SJCRH30 (cell line): Measurements from ENCODE around the gene FHDC1. TPM values are rescaled to one million over a fixed set of nuclear protein-coding genes. Genes with fewer than 3 reads are reported as not detected.
"Not testable (repeated sequence)": the region's sequence is repeated elsewhere in the genome, so short reads cannot be mapped to it uniquely, and the experiment has no call there.

ENCODE experiments used
- DNase-seq, 2 experiments: peaks; one replicate each; pipeline ENCODE4 v3.0.0-alpha.2; 2015 to 2020
- H3K27ac ChIP-seq: fragments of 250-450 bp; sonication (Bioruptor Pico); 2 replicates; pipeline ENCODE4 v1.5.1; 2020; ENCODE audit warnings: mild to moderate bottlenecking, moderate library complexity
- H3K27me3 ChIP-seq: fragments of 250-450 bp; sonication (Bioruptor Pico); 2 replicates; pipeline ENCODE4 v1.5.1; 2020; ENCODE audit warnings: mild to moderate bottlenecking, moderate library complexity
- H3K36me3 ChIP-seq: fragments of 250-450 bp; sonication (Bioruptor Pico); 2 replicates; pipeline ENCODE4 v1.5.1; 2020; ENCODE audit warnings: mild to moderate bottlenecking, moderate library complexity
- H3K4me1 ChIP-seq: fragments of 250-450 bp; sonication (Bioruptor Pico); 2 replicates; pipeline ENCODE4 v1.5.1; 2020; ENCODE audit warnings: mild to moderate bottlenecking, moderate library complexity
- H3K4me3 ChIP-seq: fragments of 250-450 bp; sonication (Bioruptor Pico); 2 replicates; pipeline ENCODE4 v1.5.1; 2020; ENCODE audit warnings: mild to moderate bottlenecking, moderate library complexity
- H3K9me3 ChIP-seq: fragments of 250-450 bp; sonication (Bioruptor Pico); replicated peaks from 2 replicates; pipeline ENCODE4 v1.5.1; 2020; ENCODE audit warnings: mild to moderate bottlenecking, moderate library complexity
- total RNA-seq: library from RNA; depleted of rRNA; stranded (reverse); fragments of >200 nt; shearing (Covaris generic); gene quantifications from 2 replicates; pipeline ENCODE4 v1.2.3, GENCODE V29; 2014; rRNA removed

Gene FHDC1, protein sequence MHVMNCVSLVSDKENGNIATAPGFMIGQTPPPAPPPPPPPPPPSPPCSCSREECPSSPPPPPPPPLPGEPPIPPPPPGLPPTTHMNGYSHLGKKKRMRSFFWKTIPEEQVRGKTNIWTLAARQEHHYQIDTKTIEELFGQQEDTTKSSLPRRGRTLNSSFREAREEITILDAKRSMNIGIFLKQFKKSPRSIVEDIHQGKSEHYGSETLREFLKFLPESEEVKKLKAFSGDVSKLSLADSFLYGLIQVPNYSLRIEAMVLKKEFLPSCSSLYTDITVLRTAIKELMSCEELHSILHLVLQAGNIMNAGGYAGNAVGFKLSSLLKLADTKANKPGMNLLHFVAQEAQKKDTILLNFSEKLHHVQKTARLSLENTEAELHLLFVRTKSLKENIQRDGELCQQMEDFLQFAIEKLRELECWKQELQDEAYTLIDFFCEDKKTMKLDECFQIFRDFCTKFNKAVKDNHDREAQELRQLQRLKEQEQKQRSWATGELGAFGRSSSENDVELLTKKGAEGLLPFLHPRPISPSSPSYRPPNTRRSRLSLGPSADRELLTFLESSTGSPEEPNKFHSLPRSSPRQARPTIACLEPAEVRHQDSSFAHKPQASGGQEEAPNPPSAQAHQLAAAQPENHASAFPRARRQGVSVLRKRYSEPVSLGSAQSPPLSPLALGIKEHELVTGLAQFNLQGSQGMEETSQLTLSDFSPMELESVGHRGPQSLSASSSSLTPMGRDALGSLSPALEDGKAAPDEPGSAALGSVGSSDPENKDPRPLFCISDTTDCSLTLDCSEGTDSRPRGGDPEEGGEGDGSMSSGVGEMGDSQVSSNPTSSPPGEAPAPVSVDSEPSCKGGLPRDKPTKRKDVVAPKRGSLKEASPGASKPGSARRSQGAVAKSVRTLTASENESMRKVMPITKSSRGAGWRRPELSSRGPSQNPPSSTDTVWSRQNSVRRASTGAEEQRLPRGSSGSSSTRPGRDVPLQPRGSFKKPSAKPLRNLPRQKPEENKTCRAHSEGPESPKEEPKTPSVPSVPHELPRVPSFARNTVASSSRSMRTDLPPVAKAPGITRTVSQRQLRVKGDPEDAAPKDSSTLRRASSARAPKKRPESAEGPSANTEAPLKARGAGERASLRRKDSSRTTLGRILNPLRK
- 1.9 and 2.0 TPM in 2 replicates for total RNA-seq

DNA sequence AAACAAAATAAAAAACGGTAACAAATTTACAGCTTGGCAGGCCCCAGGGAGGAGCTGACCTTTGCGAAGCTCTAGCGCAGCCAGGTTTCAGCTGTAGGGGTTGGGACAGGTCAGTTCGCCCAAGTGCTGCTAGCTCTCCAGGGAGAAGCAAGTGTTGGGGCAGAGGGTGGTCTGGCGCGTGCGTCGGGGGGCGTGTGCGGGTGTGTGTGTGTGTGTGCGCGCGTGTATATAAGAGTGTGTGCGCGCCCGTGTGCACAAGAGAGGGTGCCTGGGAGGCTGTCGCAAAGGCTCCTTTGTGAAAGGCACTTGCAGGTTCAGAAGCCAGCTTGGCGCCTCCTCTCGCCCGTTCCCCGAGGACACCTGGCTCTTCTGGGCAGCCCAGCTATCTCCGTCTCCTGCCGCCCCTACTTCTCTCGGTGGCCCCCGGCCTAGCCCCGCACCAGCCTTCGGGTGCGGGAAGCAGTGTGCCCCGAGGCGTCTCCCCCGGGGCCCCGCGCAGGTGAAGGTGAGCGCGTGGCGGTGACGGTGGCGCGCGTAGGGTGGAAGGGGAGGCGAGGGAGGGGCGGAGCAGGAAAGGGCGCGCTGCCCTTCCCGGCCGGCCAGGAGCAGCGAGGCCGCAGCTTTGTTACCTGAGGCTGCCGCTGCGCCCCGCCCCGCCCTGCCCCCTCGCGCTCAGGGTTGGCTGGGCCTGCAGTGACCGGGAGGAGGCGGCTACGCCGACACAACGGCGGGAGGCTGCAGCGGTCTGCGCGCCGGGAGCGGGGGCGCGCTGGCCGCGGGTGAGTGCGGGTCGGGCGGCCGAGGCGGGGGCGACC, at the start of gene FHDC1:
FHDC1 (plus strand) TSS at position 693 of the 815 bp plus-strand sequence. CDS start 6,735 bp downstream, outside the sequence.
- no peaks in the 10 kb centered on the region for H3K27me3 ChIP-seq
- peak; percentile 46 to 54 for DNase-seq

DNA sequence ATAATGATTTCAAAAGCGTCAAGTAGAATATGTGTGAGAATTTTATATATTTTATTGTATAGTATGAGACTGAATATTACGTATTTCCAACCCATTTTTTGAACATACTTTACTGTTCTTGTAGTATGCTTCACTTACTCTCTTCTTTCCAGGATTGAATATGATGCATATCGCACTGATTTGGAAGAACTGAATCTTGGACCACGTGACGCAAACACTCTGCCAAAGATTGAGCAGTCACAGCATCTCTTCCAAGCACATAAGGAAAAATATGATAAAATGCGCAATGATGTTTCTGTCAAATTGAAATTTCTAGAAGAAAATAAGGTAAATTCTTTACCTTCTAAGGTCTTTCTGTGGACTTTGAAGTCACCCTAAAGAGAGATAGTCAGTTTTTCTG, 48.1 kb upstream of the FHDC1 start:
- no peak overlapping the region for H3K27ac ChIP-seq
- no peaks in the 10 kb centered on the region for H3K27me3 ChIP-seq
- H3K4me1 ChIP-seq = peaks cover 32% of the 10 kb centered on the region
- H3K36me3 ChIP-seq = peaks cover 11% of the 10 kb centered on the region
- H3K4me3 ChIP-seq = no peak overlapping the region
- H3K9me3 ChIP-seq = no peaks in the 10 kb centered on the region
- DNase-seq = no peak

More for the DNA sequence above, at the start of gene FHDC1:
- no peaks in the 10 kb centered on the region for H3K9me3 ChIP-seq
- H3K4me3 ChIP-seq = peak within 1 kb of the TSS; percentile 71
- H3K27ac ChIP-seq = no peak within 1 kb of the TSS; the same call in 1 of the 2 replicates
- no peaks in the 10 kb centered on the region for H3K36me3 ChIP-seq
- H3K4me1 ChIP-seq = no peaks in the 10 kb centered on the region

DNA sequence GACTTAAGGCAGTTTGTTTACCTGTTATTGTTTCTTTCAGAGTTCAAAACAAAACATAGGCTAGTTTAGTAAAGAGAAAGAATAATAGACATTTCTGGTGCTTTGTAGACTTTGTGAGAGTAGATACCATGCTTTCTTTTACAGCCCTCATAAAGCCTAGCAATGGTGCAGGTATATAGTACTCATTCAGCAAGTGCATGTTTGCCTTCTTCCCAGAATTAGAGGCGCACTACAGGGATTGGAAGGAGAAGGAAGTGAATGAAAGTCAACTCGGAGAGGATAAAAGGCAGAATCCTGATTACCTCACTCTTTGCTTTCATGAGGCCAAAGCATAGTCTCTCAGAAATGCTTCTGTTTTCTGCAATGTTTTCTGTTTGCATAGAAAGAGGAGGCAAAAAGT, 43.1 kb upstream of the FHDC1 start:
- H3K27ac ChIP-seq = no peak overlapping the region
- H3K9me3 ChIP-seq = no peaks in the 10 kb centered on the region
- H3K4me1 ChIP-seq = no peaks in the 10 kb centered on the region
- H3K36me3 ChIP-seq = peaks cover 5% of the 10 kb centered on the region; the same call in 1 of the 2 replicates
- H3K4me3 ChIP-seq = no peak overlapping the region
- DNase-seq = no peak
- H3K27me3 ChIP-seq = no peaks in the 10 kb centered on the region

DNA sequence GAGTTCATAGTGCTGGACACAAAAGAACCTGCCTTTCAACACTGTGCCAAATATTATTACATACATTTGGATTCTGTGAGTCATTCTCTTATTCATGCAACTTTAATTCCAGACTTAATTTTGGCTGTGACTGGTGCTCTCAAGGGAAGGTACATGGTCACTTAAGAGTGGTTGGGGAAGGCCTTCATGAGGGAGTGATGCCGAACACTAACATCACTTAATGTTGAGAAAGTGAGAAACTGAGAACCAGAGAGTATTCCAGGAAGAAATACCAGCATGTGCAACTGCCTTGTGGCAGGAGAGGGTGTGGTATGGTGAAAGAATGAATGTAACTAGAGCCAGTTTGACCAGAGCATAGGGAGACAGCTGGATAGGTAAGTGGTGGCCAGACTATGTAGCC, 41.5 kb upstream of the FHDC1 start:
- DNase-seq = no peak
- H3K4me1 ChIP-seq = no peaks in the 10 kb centered on the region
- no peaks in the 10 kb centered on the region for H3K27me3 ChIP-seq
- no peak overlapping the region for H3K4me3 ChIP-seq
- no peaks in the 10 kb centered on the region for H3K36me3 ChIP-seq
- no peak overlapping the region for H3K27ac ChIP-seq
- no peaks in the 10 kb centered on the region for H3K9me3 ChIP-seq

DNA sequence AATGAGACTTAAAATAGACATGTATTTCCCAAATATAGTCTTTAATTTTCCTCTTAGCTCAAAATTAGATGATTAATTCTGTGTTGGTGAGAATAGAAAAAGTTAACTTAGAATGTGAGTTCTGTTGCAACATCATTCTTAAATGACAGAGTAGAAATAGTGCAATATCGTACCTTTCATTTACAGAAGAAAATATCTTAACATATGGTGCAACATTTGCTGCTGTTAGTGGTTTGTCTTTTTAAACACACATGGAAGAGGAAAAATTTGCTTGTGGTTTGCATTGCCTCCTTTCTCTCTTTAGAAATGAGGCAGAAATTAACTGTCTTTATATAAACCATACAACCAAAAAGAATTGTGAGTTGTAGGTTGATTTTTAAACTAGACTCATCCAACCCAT, 39.3 kb upstream of the FHDC1 start:
- H3K4me1 ChIP-seq = peaks cover 9% of the 10 kb centered on the region
- DNase-seq = no peak
- no peak overlapping the region for H3K4me3 ChIP-seq
- no peak overlapping the region for H3K27ac ChIP-seq
- H3K36me3 ChIP-seq = no peaks in the 10 kb centered on the region
- no peaks in the 10 kb centered on the region for H3K27me3 ChIP-seq
- H3K9me3 ChIP-seq = no peaks in the 10 kb centered on the region

DNA sequence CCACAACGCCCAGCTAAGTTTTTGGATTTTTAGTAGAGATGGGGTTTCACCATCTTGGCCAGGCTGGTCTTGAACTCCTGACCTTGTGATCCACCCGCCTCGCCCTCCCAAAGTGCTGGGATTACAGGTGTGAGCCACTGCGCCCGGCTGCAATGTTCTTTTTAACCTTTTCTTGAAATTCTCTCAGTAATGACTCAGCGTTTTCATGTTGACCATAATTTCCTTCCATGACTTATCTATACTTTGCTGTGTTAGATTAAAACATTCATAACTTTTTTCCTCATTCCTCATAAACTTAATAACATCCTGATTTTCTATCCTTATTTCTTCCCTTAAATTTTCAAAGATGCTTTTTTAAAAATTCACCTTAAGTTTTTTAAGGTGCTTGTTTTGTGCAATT, 38.0 kb upstream of the FHDC1 start:
- not testable (repeated sequence) for DNase-seq, H3K36me3 ChIP-seq, H3K4me3 ChIP-seq, H3K27ac ChIP-seq, H3K4me1 ChIP-seq, H3K9me3 ChIP-seq, H3K27me3 ChIP-seq

DNA sequence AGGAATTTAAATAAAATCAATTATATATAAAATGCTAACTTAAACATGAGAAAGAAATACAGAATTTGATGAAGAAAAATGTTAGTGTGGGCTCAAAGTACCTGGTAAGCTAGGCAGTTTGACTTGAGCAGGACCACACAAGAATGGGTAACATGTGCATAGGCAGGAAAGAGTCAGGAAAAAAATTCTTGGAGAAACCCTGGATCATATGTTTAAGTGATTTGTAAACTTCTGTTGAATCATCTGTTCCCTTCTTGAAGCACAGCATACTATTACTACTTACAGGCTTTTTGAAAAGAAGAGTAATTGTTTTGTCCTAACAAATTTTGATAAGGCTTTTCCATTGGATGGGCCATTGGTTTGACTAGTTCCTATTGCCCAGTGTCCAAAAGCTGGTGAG, 37.5 kb upstream of the FHDC1 start:
- H3K27ac ChIP-seq = no peak overlapping the region
- no peaks in the 10 kb centered on the region for H3K27me3 ChIP-seq

DNA sequence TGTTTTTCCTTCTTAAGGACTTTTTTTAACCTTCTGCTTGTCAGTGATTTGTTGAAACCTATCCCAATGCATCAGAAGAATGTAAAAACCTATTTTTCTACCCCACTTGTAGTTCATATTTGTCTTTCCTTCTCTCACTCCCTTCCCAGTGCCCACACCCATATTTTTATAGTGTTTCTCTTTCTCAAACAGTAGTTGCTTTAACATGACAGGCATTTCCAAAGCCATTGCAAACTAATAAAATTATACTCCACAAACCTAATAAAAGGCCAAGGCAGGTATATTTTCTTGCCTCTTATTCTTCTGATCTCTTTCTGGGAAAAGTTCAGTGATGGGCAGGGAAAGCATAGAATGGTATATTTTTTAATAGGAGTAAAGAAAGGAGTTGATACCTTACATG, 35.7 kb upstream of the FHDC1 start:
- Histone ChIP-seq H3K4me3 (no peak overlapping the region), H3K9me3 (no peaks in the 10 kb centered on the region), H3K4me1 (peaks cover 9% of the 10 kb centered on the region), H3K36me3 (no peaks in the 10 kb centered on the region), H3K27me3 (no peaks in the 10 kb centered on the region), H3K27ac (no peak overlapping the region)
- no peak for DNase-seq

More for the DNA sequence above, 37.5 kb upstream of the FHDC1 start:
- no peak overlapping the region for H3K4me3 ChIP-seq
- H3K9me3 ChIP-seq = no peaks in the 10 kb centered on the region
- H3K4me1 ChIP-seq = peaks cover 9% of the 10 kb centered on the region
- DNase-seq = no peak
- H3K36me3 ChIP-seq = no peaks in the 10 kb centered on the region

DNA sequence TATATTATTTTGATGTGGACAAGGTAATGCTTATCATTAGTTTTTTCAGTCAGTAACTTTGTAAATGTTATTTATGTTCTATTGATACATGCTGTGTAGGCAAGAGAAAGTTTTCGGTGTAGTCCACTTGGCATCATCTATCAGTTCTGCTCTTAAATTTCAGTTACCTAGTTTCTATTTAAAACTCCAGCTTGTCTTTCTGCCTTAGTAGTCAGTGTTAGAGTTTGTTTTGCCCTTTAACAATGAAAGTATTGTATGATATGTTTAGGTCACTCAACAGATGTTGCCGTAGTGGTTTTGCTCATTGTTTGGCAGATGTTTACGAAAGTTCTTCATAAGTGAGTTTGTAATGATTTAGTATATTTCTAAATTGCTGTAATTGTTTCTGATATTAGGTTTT, 34.9 kb upstream of the FHDC1 start:
- peak in 1 of 2 experiments; percentile 60 for DNase-seq
- H3K4me3 ChIP-seq = no peak overlapping the region
- no peaks in the 10 kb centered on the region for H3K36me3 ChIP-seq
- H3K9me3 ChIP-seq = no peaks in the 10 kb centered on the region
- peak overlapping the region; percentile 21 for H3K27ac ChIP-seq
- peaks cover 9% of the 10 kb centered on the region for H3K4me1 ChIP-seq
- H3K27me3 ChIP-seq = no peaks in the 10 kb centered on the region

DNA sequence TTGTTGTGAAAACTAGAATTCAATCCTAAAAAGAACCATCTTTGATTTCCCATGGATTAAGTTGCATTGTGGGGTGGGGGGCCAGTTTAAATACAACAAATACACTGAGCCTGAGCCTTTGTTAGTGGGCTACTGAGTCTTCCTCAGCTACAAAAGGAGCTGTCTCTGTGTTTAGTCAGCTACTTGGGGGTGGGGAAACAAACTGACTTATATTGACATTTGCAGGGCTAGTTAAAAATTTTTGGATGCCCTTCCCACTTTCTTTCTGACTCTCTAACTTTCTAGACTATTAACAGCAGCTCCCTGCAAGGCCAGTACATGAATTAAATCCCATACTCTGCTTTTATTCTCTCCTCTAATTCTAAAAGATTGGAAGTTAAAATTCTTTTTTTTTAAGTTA, 32.5 kb upstream of the FHDC1 start:
- Histone ChIP-seq H3K36me3 (no peaks in the 10 kb centered on the region), H3K27ac (no peak overlapping the region), H3K4me3 (no peak overlapping the region), H3K9me3 (no peaks in the 10 kb centered on the region), H3K27me3 (no peaks in the 10 kb centered on the region), H3K4me1 (peaks cover 9% of the 10 kb centered on the region)
- no peak for DNase-seq

DNA sequence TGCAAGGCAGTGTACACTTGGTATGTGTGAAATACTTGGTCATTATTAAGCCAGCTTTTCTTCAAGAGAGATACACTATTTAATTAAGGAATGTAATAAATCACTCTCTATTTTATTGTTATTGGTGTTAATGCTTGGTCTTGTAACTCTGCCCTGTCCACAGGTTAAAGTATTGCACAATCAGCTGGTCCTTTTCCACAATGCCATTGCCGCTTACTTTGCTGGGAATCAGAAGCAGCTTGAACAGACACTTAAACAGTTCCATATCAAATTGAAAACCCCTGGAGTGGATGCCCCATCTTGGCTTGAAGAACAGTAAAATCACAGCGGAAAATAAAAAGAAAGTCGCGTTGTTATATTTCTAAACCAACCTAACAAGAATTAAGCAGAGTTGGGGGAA, 26.2 kb upstream of the FHDC1 start:
- no peak for DNase-seq
- Histone ChIP-seq H3K36me3 (peaks cover 3% of the 10 kb centered on the region; the same call in 1 of the 2 replicates), H3K4me1 (no peaks in the 10 kb centered on the region), H3K9me3 (no peaks in the 10 kb centered on the region), H3K27me3 (no peaks in the 10 kb centered on the region), H3K27ac (no peak overlapping the region), H3K4me3 (no peak overlapping the region)

DNA sequence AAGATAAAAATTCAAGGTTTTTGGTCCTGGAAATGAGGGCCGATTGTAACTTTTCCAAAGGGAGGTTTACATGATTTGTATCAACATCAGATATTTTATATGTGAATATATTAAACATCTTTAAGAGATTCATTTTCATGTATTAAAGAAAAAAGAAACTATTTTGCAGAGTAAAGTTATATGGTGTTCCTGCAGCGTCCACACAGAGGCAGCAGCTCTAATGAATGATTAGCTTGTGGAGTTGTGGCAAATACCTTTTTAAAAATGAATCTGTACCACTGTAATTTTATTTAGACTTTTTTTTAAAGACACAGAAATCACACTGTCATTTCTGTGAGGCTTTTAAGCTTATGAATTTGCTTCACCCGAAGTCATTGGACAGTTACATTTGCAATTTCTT, 25.6 kb upstream of the FHDC1 start:
- Histone ChIP-seq H3K36me3 (peaks cover 3% of the 10 kb centered on the region; the same call in 1 of the 2 replicates), H3K4me3 (no peak overlapping the region), H3K27me3 (no peaks in the 10 kb centered on the region), H3K27ac (no peak overlapping the region), H3K9me3 (no peaks in the 10 kb centered on the region), H3K4me1 (no peaks in the 10 kb centered on the region)
- no peak for DNase-seq

DNA sequence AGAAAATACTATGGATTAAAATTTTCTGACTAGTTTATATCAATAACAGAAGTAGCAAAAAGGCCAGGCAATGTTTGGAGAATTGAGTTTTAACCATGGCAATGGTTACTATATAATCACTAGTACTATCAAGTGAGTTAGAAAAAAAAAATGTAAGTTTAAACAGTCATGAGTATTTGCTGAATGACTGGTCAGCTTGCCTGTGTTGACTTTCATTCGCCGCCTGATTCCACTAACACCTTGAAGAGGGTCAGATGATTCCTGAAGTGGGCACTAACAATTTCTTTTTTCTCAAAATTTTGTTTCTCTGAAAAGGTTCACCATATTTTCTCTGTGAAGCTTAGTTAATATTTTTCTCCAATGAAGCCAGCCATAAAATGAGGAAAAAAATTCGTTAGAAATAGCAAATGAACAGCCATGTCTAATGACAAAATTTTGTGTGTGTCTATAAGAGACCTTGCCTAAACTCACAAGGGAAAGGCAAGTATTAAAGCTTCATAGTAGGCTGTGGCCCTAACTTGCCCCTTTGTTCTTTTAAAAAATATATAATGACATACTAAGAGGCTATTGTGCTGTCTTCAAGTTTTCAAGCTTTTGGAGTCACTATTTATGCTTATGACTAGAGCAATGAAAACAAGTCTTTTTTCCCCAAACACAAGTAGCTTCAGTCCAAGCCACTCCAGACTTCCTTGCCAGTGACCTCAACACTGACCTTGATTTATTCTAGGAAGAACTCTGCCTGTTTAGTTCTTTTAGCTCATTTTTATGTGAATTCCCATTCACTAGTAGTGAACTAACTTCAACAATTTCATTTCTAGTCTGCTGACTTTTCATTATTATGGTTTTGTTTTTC, 18.4 kb upstream of the FHDC1 start:
- Histone ChIP-seq H3K27me3 (no peaks in the 10 kb centered on the region), H3K4me1 (no peaks in the 10 kb centered on the region), H3K9me3 (no peaks in the 10 kb centered on the region; the same call in 1 of the 2 replicates), H3K4me3 (no peak overlapping the region), H3K27ac (no peak overlapping the region), H3K36me3 (no peaks in the 10 kb centered on the region)
- DNase-seq = no peak
